ENCODE measurements around the gene ACD.

Gene ACD

GRCh38 chr16:67659675-67660563, at the start of gene ACD:
TSS of gene ACD (minus strand) at chr16:67660260. CDS start at chr16:67660220, 40 bp downstream.
- Histone ChIP-seq H3K27ac (ENCODE audit: low read length) (no peak within 1 kb of the TSS), H3K4me3 (ENCODE audit: low read length) (peak within 1 kb of the TSS; percentile 92), H3K9me3 (ENCODE audit: control insufficient read depth, insufficient read depth, low read length) (no peaks in the 10 kb centered on the region), H3K36me3 (ENCODE audit: control insufficient read depth, insufficient read depth, low read length) (peaks cover 6% of the 10 kb centered on the region; the same call in 1 of the 2 replicates), H3K4me1 (ENCODE audit: control insufficient read depth, insufficient read depth, low read length) (peaks cover 5% of the 10 kb centered on the region), H3K27me3 (ENCODE audit: control insufficient read depth, insufficient read depth, low read length) (no peaks in the 10 kb centered on the region)
- WGBS (ENCODE audit: insufficient coverage, insufficient read length): no CpG with 5 or more reads among the region's 83 CpGs
- DNase-seq (ENCODE audit: low read depth, low spot score): no peak

GRCh38 chr16:67709050-67709449, 49.0 kb upstream of the ACD start:
- Histone ChIP-seq H3K27ac (ENCODE audit: low read length) (no peak overlapping the region), H3K27me3 (ENCODE audit: control insufficient read depth, insufficient read depth, low read length) (no peaks in the 10 kb centered on the region)
- no CpG with 5 or more reads among the region's 1 CpG for WGBS (ENCODE audit: insufficient coverage, insufficient read length)

GRCh38 chr16:67708368-67708771, 48.3 kb upstream of the ACD start:
- H3K4me3 ChIP-seq (ENCODE audit: low read length): no peak overlapping the region
- no CpG with 5 or more reads among the region's 2 CpGs for WGBS (ENCODE audit: insufficient coverage, insufficient read length)
- H3K4me1 ChIP-seq (ENCODE audit: control insufficient read depth, insufficient read depth, low read length): no peaks in the 10 kb centered on the region
- no peaks in the 10 kb centered on the region for H3K27me3 ChIP-seq (ENCODE audit: control insufficient read depth, insufficient read depth, low read length)
- DNase-seq (ENCODE audit: low read depth, low spot score): no peak
- no peaks in the 10 kb centered on the region for H3K9me3 ChIP-seq (ENCODE audit: control insufficient read depth, insufficient read depth, low read length)
- H3K36me3 ChIP-seq (ENCODE audit: control insufficient read depth, insufficient read depth, low read length): no peaks in the 10 kb centered on the region
- H3K27ac ChIP-seq (ENCODE audit: low read length): no peak overlapping the region

More at GRCh38 chr16:67709050-67709449, 49.0 kb upstream of the ACD start:
- H3K4me1 ChIP-seq (ENCODE audit: control insufficient read depth, insufficient read depth, low read length): peaks cover 2% of the 10 kb centered on the region; the same call in 1 of the 2 replicates
- H3K4me3 ChIP-seq (ENCODE audit: low read length): no peak overlapping the region
- no peak for DNase-seq (ENCODE audit: low read depth, low spot score)
- no peaks in the 10 kb centered on the region for H3K36me3 ChIP-seq (ENCODE audit: control insufficient read depth, insufficient read depth, low read length)
- no peaks in the 10 kb centered on the region for H3K9me3 ChIP-seq (ENCODE audit: control insufficient read depth, insufficient read depth, low read length)

GRCh38 chr16:67707790-67708189, 47.7 kb upstream of the ACD start:
- Histone ChIP-seq H3K9me3 (ENCODE audit: control insufficient read depth, insufficient read depth, low read length) (no peaks in the 10 kb centered on the region), H3K4me1 (ENCODE audit: control insufficient read depth, insufficient read depth, low read length) (no peaks in the 10 kb centered on the region), H3K27me3 (ENCODE audit: control insufficient read depth, insufficient read depth, low read length) (no peaks in the 10 kb centered on the region), H3K4me3 (ENCODE audit: low read length) (no peak overlapping the region), H3K27ac (ENCODE audit: low read length) (no peak overlapping the region), H3K36me3 (ENCODE audit: control insufficient read depth, insufficient read depth, low read length) (no peaks in the 10 kb centered on the region)
- no peak for DNase-seq (ENCODE audit: low read depth, low spot score)
- no CpG with 5 or more reads among the region's 5 CpGs for WGBS (ENCODE audit: insufficient coverage, insufficient read length)

- no peak for DNase-seq (ENCODE audit: low read depth, low spot score)
- Histone ChIP-seq H3K27ac (ENCODE audit: low read length) (no peak overlapping the region), H3K4me1 (ENCODE audit: control insufficient read depth, insufficient read depth, low read length) (no peaks in the 10 kb centered on the region), H3K27me3 (ENCODE audit: control insufficient read depth, insufficient read depth, low read length) (no peaks in the 10 kb centered on the region), H3K4me3 (ENCODE audit: low read length) (no peak overlapping the region), H3K36me3 (ENCODE audit: control insufficient read depth, insufficient read depth, low read length) (no peaks in the 10 kb centered on the region), H3K9me3 (ENCODE audit: control insufficient read depth, insufficient read depth, low read length) (no peaks in the 10 kb centered on the region)
- WGBS (ENCODE audit: insufficient coverage, insufficient read length): no CpG with 5 or more reads among the region's 4 CpGs
Measured at GRCh38 chr16:67707210-67707609, 47.1 kb upstream of the ACD start.

- H3K4me1 ChIP-seq (ENCODE audit: control insufficient read depth, insufficient read depth, low read length): no peaks in the 10 kb centered on the region
- no CpG with 5 or more reads among the region's 5 CpGs for WGBS (ENCODE audit: insufficient coverage, insufficient read length)
- no peak overlapping the region for H3K27ac ChIP-seq (ENCODE audit: low read length)
- H3K4me3 ChIP-seq (ENCODE audit: low read length): no peak overlapping the region
- H3K27me3 ChIP-seq (ENCODE audit: control insufficient read depth, insufficient read depth, low read length): no peaks in the 10 kb centered on the region
- H3K36me3 ChIP-seq (ENCODE audit: control insufficient read depth, insufficient read depth, low read length): no peaks in the 10 kb centered on the region
- no peak for DNase-seq (ENCODE audit: low read depth, low spot score)
- no peaks in the 10 kb centered on the region for H3K9me3 ChIP-seq (ENCODE audit: control insufficient read depth, insufficient read depth, low read length)
Measured at GRCh38 chr16:67704110-67704509, 44.0 kb upstream of the ACD start.

GRCh38 chr16:67703626-67704025, 43.6 kb upstream of the ACD start:
- H3K27ac ChIP-seq (ENCODE audit: low read length): no peak overlapping the region
- no peaks in the 10 kb centered on the region for H3K36me3 ChIP-seq (ENCODE audit: control insufficient read depth, insufficient read depth, low read length)
- no peak for DNase-seq (ENCODE audit: low read depth, low spot score)
- H3K9me3 ChIP-seq (ENCODE audit: control insufficient read depth, insufficient read depth, low read length): no peaks in the 10 kb centered on the region
- H3K27me3 ChIP-seq (ENCODE audit: control insufficient read depth, insufficient read depth, low read length): no peaks in the 10 kb centered on the region
- WGBS (ENCODE audit: insufficient coverage, insufficient read length): no CpG with 5 or more reads among the region's 2 CpGs
- no peak overlapping the region for H3K4me3 ChIP-seq (ENCODE audit: low read length)
- no peaks in the 10 kb centered on the region for H3K4me1 ChIP-seq (ENCODE audit: control insufficient read depth, insufficient read depth, low read length)

GRCh38 chr16:67702130-67702529, 42.1 kb upstream of the ACD start:
- H3K9me3 ChIP-seq (ENCODE audit: control insufficient read depth, insufficient read depth, low read length): no peaks in the 10 kb centered on the region
- H3K4me3 ChIP-seq (ENCODE audit: low read length): no peak overlapping the region
- H3K36me3 ChIP-seq (ENCODE audit: control insufficient read depth, insufficient read depth, low read length): no peaks in the 10 kb centered on the region
- no peak for DNase-seq (ENCODE audit: low read depth, low spot score)
- no CpG with 5 or more reads among the region's 4 CpGs for WGBS (ENCODE audit: insufficient coverage, insufficient read length)
- H3K27me3 ChIP-seq (ENCODE audit: control insufficient read depth, insufficient read depth, low read length): no peaks in the 10 kb centered on the region
- H3K4me1 ChIP-seq (ENCODE audit: control insufficient read depth, insufficient read depth, low read length): no peaks in the 10 kb centered on the region
- H3K27ac ChIP-seq (ENCODE audit: low read length): no peak overlapping the region

- no peak for DNase-seq (ENCODE audit: low read depth, low spot score)
- H3K27ac ChIP-seq (ENCODE audit: low read length): no peak overlapping the region
- no peaks in the 10 kb centered on the region for H3K36me3 ChIP-seq (ENCODE audit: control insufficient read depth, insufficient read depth, low read length)
- H3K4me1 ChIP-seq (ENCODE audit: control insufficient read depth, insufficient read depth, low read length): no peaks in the 10 kb centered on the region
- WGBS (ENCODE audit: insufficient coverage, insufficient read length): no CpG with 5 or more reads among the region's 1 CpG
- no peak overlapping the region for H3K4me3 ChIP-seq (ENCODE audit: low read length)
- H3K9me3 ChIP-seq (ENCODE audit: control insufficient read depth, insufficient read depth, low read length): no peaks in the 10 kb centered on the region
- H3K27me3 ChIP-seq (ENCODE audit: control insufficient read depth, insufficient read depth, low read length): no peaks in the 10 kb centered on the region
Measured at GRCh38 chr16:67701420-67701819, 41.4 kb upstream of the ACD start.

- Histone ChIP-seq H3K4me3 (ENCODE audit: low read length) (no peak overlapping the region), H3K27me3 (ENCODE audit: control insufficient read depth, insufficient read depth, low read length) (no peaks in the 10 kb centered on the region), H3K27ac (ENCODE audit: low read length) (no peak overlapping the region), H3K9me3 (ENCODE audit: control insufficient read depth, insufficient read depth, low read length) (no peaks in the 10 kb centered on the region), H3K36me3 (ENCODE audit: control insufficient read depth, insufficient read depth, low read length) (no peaks in the 10 kb centered on the region), H3K4me1 (ENCODE audit: control insufficient read depth, insufficient read depth, low read length) (no peaks in the 10 kb centered on the region)
- no peak for DNase-seq (ENCODE audit: low read depth, low spot score)
- no CpG with 5 or more reads among the region's 7 CpGs for WGBS (ENCODE audit: insufficient coverage, insufficient read length)
Measured at GRCh38 chr16:67699265-67699664, 39.2 kb upstream of the ACD start.
